ENCODE measurements around the gene SCARB1. TPM values are rescaled to one million over a fixed set of nuclear protein-coding genes. Genes with fewer than 3 reads are reported as not detected.

The SCARB1 gene
- total RNA-seq, 4 donors from 2014 or later = 8.3 to 24.1 (median 13.0) TPM

DNA sequence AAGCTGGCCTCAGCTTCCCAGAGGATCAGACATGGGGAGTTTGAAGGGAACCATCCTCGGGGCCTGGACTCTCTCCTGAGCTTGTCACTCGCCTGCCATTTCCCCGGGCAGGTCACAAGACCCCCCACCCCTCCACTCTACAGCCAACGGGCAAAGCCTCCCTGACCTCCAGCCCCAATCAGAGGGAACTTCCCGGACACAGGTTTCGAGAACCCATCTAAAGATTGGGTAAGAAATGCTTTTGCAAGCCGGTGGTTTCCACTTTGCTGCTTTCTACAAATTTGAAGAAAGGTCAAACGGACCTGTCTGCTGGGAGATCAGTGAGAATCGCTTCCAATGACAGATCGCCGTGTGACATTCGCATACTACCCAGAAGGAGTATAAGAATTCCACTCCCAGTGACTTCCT, 89.6 kb downstream of the SCARB1 start:
- intact Hi-C loops (cut with DNase I) = loop anchor here (5.0 kb wide), 4 partner anchors 427 to 737 kb away; no protein-coding TSS in a partner anchor
- Histone ChIP-seq H3K27ac (replicated peaks in 1 of 4) (peak overlapping the region in 1 of 4 donors; percentile 9), H3K27me3 (no peaks in the 10 kb centered on the region), H3K4me1 (peaks cover 6 to 31% (median 18%) of the 10 kb centered on the region in 4 donors), H3K4me3 (peak overlapping the region in 1 of 4 donors; percentile 11), H3K36me3 (no peaks in the 10 kb centered on the region), H3K9me3 (no peaks in the 10 kb centered on the region)
- TF ChIP-seq POLR2AphosphoS5 (IDR thresholded peaks at IDR 0.05) = no peak
- no peak for TF ChIP-seq POLR2A (IDR thresholded peaks at IDR 0.05; ENCODE audit: low read depth)
- no peak for TF ChIP-seq EP300 (IDR thresholded peaks at IDR 0.05)
- no peak for TF ChIP-seq CTCF (IDR thresholded peaks at IDR 0.05)
- WGBS = 61% methylated on average over 12 of the region's 12 CpGs
- no peak for DNase-seq (ENCODE audit: extremely low spot score)

GRCh38 chr12:124772289-124773170, 91.1 kb downstream of the SCARB1 start:
- Histone ChIP-seq H3K36me3 (no peaks in the 10 kb centered on the region), H3K9me3 (no peaks in the 10 kb centered on the region), H3K27me3 (no peaks in the 10 kb centered on the region), H3K27ac (replicated peaks in 1 of 4) (no peak overlapping the region), H3K4me1 (peaks cover 6 to 27% (median 17%) of the 10 kb centered on the region in 4 donors), H3K4me3 (no peak overlapping the region)
- DNase-seq (ENCODE audit: extremely low spot score) = no peak
- 70% methylated on average over 25 of the region's 26 CpGs for WGBS
- intact Hi-C loops (cut with DNase I) = loop anchor here (5.0 kb wide), 4 partner anchors 425 to 735 kb away; no protein-coding TSS in a partner anchor
- TF ChIP-seq CTCF (IDR thresholded peaks at IDR 0.05) = no peak
- no peak for TF ChIP-seq POLR2A (IDR thresholded peaks at IDR 0.05; ENCODE audit: low read depth)
- TF ChIP-seq POLR2AphosphoS5 (IDR thresholded peaks at IDR 0.05) = no peak
- TF ChIP-seq EP300 (IDR thresholded peaks at IDR 0.05) = no peak

DNA sequence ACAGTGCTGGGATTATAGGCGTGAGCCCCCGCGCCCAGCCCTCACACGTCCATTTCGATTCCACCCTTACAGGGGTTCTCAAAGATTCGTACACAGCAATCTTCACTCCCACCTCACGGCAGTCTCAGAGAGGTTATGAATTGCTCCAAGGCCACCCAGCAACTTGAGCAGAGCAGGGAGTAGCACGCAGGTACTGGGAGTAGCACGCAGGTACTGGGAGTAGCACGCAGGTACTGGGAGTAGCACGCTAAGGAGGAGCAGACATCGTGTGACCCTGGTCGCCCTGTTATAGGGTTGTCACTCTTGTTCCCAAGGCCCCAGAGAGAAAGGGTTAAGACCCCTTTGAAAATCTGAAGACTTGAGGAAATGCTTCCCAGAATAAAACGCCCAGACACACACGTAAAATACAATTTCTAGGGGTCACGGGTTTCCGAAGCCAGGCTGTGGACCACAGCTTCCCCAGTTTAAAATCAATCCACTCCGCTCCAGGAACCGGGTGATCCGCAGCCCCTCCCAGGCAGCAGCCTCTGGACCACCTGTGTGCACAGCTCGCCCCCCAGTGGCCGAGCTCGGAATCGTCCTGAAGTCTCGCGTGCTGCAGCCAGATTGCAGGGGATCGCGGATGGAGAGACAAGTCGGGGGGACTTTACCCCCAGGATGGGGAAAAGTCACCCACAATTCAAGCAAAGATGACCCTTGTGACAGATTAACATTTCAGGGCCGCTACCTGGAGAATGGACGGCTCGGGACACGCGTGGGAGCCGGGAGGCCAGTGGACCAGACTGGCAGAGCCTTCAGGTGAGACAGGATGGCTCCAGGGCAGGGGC, 92.0 kb downstream of the SCARB1 start:
- Histone ChIP-seq H3K27ac (replicated peaks in 1 of 4) (no peak overlapping the region), H3K36me3 (no peaks in the 10 kb centered on the region), H3K27me3 (no peaks in the 10 kb centered on the region), H3K9me3 (no peaks in the 10 kb centered on the region), H3K4me1 (peaks cover 13 to 36% (median 25%) of the 10 kb centered on the region in 4 donors), H3K4me3 (no peak overlapping the region)
- DNase-seq (ENCODE audit: extremely low spot score) = peak; percentile 95
- TF ChIP-seq EP300 (IDR thresholded peaks at IDR 0.05) (no peak), CTCF (IDR thresholded peaks at IDR 0.05) (peak; percentile 96 to 99 (median 97))
- intact Hi-C loops (cut with DNase I) = loop anchor here (5.0 kb wide), 4 partner anchors 424 to 734 kb away; no protein-coding TSS in a partner anchor
- 46% methylated on average over 14 of the region's 35 CpGs for WGBS

DNA sequence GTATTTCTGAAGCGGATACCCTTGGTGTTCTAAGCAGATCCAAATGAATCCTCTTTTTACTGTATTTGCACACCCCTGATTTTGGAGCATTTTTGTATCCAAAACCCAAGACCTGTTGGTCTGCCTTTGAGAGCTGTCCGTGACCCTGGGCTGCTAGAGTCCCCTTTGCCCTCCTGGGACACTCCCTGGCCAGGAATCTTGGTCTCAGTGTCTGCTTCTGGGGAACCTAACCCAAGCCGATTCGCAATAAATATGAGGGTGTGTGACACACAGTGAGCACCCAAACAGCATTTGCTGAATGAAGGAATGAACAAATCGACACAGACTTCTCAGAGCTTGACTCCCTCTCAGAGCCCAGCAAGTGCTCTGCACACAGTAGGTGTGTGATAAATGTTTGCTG, 92.9 kb downstream of the SCARB1 start:
- DNase-seq (ENCODE audit: extremely low spot score) = no peak
- H3K4me1 ChIP-seq = peaks cover 23 to 45% (median 34%) of the 10 kb centered on the region in 4 donors
- intact Hi-C loops (cut with DNase I) = loop anchor here (5.0 kb wide), 4 partner anchors 423 to 733 kb away; no protein-coding TSS in a partner anchor
- H3K36me3 ChIP-seq = no peaks in the 10 kb centered on the region
- WGBS = 95% methylated on average over 5 of the region's 5 CpGs
- H3K27ac ChIP-seq (replicated peaks in 1 of 4) = no peak overlapping the region
- H3K9me3 ChIP-seq = no peaks in the 10 kb centered on the region
- no peak overlapping the region for H3K4me3 ChIP-seq
- TF ChIP-seq EP300 (IDR thresholded peaks at IDR 0.05) (no peak), POLR2A (IDR thresholded peaks at IDR 0.05; ENCODE audit: low read depth) (no peak), CTCF (IDR thresholded peaks at IDR 0.05) (no peak), POLR2AphosphoS5 (IDR thresholded peaks at IDR 0.05) (no peak)
- H3K27me3 ChIP-seq = no peaks in the 10 kb centered on the region

All from esophagus muscularis mucosa (tissue), 4 donors.